Activated CD4-positive, alpha-beta T cell treated with anti-CD3 and anti-CD28 coated beads, Interleukin-2, amount 50 U/mL, for 1 hour (primary cell): ENCODE results near the gene ESPNL.

Source experiments
- DNase-seq: peaks from one replicate; pipeline ENCODE4 v3.0.0-alpha.2; 2020

The ESPNL gene

GRCh38 chr2:238174291-238174690, 74.2 kb downstream of the ESPNL start:
- DNase-seq = no peak

GRCh38 chr2:238174701-238175100, 74.6 kb downstream of the ESPNL start:
- no peak for DNase-seq

GRCh38 chr2:238176613-238177012, 76.5 kb downstream of the ESPNL start:
- DNase-seq = no peak

GRCh38 chr2:238180554-238180953, 80.4 kb downstream of the ESPNL start:
- no peak for DNase-seq

- no peak for DNase-seq
Measured at GRCh38 chr2:238182362-238182761, 82.2 kb downstream of the ESPNL start.
